GM18498 (cell line): ENCODE results near the gene C1QTNF6.
"Not testable (repeated sequence)": the region's sequence is repeated elsewhere in the genome, so short reads cannot be mapped to it uniquely, and the experiment has no call there.

Experiments used
- ATAC-seq: cut with Tn5 transposase; IDR thresholded peaks from one replicate; pipeline ENCODE4 v1.9.1; 2021; ENCODE audit warnings: mild to moderate bottlenecking, moderate library complexity; ENCODE audit not compliant: unreplicated experiment

C1QTNF6 gene

GRCh38 chr22:37208401-37209139 lies 20.5 kb upstream of the C1QTNF6 start:
- ATAC-seq: no peak

DNA sequence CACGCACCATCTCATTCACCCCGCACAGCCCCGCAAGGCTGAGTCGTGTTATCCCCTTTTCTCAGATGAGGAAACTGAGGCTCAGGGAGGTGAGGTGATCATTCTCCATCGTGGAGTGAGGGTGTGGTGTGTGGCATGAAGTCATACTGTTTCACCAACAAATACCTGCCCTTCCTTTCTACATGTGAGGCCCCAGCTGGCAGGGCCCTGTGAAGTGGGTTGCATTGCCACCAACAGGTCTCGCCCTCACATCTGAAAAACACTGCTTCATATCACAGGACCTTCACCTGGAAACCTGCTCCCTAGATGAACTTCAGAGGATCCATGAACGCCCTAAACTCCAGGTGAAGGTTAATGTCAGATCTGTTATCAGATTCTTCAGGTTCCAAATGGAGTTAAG lies 19.9 kb upstream of the C1QTNF6 start:
- ATAC-seq: no peak

GRCh38 chr22:37206841-37207821 lies 19.1 kb upstream of the C1QTNF6 start:
- ATAC-seq: no peak

DNA sequence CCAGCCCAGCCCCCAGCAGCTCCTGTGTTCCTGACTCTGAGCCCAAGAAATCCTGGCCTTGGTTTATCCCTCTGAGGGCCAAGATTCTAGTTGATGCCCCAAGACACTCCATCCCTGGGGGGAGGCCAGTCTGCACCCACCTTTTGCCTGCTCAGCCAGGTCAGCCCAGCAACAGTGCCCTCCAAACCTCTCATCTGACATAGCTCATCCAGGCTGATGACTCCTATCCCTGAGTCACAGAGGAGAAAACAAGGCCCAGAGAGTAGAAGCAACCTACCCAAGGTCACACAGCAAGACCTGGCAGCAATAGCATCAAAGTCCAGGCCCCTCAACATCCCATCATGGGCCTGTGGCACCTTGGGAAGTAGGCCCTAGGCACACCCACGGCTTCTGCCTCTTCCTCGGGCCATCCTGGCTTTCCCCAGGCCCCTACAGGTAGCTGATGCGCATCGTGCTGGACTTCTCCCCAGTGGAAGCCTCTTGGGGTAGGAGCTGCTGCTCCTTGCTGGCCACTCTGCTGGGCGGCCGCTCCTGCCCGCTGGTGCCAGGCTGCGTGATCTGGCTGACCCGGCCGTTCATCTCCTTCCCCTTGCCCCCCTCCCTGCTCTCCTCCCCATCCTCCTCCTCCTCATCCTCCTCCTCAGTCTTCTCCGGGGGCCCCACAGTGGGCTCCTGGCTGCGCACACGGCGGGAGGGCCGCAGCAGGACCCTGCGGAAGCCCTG lies 18.2 kb upstream of the C1QTNF6 start:
- no peak for ATAC-seq

DNA sequence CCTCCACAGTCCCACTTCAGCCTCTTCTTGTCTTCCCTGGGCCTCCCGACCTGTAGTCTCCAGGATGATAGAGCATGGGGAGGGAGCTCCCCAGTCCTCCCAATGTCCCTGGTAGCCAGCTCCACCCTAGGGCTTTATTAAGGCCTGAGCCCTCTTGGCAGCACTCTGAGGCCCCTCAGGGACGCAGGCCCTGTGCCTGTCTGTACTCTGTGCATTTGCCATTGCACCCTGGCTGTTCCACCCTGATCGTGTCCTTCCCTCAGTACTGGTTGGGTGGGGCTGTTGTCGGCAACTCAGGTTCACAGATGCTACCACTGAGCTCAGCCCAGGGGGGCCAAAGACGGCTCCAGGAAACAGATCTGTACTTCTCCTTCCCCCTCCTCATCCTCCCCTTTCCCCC lies 17.0 kb upstream of the C1QTNF6 start:
- ATAC-seq: no peak

DNA sequence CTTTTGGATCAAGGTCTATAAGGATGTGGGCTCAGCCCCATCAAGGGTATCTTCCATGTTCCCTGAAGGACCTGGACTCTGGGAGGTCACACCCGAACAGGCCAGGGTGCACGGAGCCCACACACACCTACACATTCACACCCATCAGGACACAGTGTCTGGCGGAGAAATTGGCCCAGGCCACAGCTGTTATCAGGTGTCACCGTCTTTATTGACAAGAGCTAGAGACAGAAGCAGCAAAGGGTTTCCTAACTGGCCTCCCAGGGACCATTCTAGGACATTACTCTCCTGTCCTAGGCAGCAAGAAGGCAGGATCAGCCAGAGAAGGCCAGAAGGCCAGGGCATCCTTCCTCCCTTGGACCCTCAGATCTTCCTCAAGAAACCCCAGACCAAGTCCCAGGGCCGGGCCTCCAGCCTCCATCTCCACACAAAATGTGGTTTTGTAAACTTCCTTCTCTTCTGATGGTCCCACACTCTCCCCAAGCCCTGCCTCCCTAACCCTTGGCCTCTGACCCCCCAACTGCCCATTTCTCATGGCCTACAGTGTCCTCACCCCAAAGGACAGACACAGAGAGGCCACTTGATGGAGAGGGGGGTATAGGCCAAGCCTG lies 16.1 kb upstream of the C1QTNF6 start:
- no peak for ATAC-seq

DNA sequence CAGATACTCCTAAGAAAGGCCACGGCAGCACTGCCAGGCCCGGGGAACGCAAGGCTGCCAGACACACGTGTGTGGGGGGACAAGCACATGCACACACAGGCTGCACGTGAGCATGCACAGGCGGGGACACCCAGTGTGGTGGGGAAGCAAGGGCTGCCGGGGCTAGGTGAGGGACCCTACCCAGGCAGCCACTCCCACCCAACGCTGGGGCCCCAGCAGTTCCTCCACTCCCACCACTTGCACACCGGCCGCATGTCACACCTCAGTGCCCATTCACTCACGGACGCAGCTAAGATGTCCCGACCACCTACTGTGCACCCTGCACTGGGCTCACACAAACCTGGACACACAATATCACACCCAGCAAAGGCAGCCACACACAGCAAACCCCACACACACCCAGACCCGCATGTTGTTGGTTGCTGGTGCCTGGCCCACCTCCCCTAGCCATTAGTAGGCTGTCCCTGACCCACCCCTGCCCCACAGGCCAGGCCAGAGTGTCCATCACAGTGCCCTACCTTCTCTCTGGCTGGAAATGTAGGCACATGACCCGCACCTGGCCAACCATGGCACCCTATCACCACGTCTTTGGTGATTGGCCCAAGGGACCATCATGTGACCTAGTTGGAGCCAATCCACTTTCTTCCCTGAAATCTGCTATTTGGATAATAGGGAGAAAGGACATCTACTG lies 15.5 kb upstream of the C1QTNF6 start:
- no peak for ATAC-seq

DNA sequence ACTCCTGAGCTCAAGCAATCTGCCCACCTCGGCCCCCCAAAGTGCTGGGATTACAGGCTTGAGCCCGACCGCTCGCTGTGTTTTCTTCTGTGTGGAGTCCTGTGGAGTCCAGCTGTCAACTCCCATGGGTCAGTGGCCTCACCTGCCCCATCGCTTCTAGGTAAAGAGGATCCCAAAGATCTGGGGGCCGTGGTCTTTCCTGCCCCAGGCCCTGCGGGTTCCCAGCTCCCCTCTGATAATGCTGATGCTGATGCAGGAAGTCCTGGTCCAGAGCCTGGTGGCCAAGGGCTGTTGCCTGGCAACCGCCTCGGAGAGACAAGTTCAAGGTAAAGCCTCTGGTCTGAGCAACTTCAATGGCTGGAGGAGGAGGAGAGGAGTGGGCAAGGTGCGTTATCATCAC lies 14.7 kb upstream of the C1QTNF6 start:
- ATAC-seq: no peak

- no peak for ATAC-seq
Measured at GRCh38 chr22:37202001-37202555, 14.0 kb upstream of the C1QTNF6 start.

DNA sequence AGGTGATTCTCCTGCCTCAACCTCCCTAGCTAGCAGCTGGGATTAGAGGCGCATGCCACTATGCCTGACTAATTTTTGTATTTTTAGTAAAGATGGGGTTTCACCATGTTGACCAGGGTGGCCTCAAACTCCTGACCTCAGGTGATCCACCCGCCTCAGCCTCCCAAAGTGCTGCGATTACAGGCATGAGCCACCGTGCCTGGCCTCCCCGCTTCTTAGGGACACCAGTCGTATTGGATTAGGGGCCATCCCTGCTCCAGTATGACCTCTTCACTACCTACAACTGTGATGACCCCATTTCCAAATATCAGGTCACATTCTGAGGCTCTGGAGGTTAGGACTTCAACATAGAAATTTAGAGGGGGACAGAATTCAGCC lies 13.4 kb upstream of the C1QTNF6 start:
- ATAC-seq: not testable (repeated sequence)

DNA sequence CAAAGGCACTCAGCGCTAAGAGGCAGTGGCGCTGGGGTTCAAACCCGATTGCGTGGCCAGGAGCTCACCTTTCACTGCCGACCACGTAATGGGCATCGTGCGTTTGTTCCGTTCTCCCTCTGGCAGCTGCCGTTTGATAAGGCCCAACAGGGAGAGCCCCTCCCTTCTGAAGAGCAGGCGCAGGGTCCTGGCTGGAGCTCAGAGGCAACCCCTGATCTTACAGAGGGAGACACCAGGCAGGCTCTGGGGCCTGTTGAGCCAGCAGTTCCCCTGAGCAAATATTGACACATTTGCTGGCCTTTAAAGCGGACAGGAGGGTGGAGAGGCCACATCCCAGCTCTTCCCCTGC lies 11.7 kb upstream of the C1QTNF6 start:
- ATAC-seq: no peak

- ATAC-seq: peak; percentile 91
Measured at GRCh38 chr22:37199103-37199759, 11.2 kb upstream of the C1QTNF6 start.

GRCh38 chr22:37198258-37199102 lies 10.4 kb upstream of the C1QTNF6 start:
- peak; percentile 28 for ATAC-seq

DNA sequence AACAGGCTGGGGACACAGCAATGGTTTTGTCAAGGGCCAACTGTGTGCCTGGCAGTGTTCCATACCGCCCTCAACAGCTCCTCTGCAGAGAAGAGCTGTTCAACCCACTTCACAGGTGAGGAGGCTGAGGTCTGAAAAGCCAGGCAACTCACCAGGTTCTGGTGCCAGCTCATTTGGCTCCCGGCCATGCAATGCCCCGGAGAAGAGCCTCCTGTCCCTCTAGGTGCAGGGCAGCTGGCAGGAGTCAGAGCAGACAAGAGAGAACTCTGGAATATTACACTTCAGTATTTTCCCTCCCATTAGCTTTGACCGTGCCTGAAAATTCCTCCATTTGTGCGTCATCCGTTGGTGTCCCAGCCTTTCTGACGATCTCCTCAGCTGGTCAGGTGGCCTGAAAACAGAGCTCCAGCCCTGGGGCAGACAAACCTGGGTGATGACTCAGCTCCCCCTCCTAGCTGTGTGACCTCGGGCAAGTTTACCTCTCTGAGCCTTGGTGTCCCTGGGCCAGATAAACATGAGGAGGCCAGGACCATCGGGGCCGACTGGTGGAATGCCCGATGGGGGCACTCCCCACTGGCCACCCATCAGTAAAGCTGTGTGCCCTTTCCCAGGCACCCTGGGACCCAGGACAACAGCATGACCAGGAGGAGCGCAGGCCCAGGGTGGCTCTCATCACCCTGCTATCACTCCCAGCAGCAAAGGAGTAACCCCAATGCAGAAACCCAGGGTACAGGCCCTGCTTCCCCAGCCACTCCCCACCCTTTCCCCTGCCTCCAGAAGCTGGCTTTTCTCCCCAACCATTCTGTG lies 9.6 kb upstream of the C1QTNF6 start:
- ATAC-seq: no peak

- no peak for ATAC-seq
Measured at GRCh38 chr22:37196539-37197450, 8.7 kb upstream of the C1QTNF6 start.

GRCh38 chr22:37195921-37196320 lies 7.9 kb upstream of the C1QTNF6 start:
- ATAC-seq: no peak

DNA sequence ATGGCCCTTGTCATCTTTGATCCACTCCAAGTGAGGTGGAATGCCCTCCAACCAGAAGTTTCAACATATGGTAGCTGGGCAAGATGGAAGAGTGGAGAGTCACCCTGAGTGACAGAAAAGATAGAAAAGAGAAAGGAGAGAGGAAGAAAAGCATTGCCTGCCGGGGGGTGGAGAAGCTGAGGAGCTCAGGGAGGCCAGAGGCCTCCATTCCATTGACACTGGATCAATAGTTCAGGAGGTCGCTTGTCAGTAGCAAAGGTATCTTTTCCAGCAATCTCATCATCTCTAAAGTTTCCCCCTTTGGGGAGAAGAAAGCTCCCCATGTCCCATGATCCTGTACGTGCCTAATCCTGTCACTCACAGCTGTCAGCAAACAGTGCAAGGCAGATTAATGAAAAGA lies 6.7 kb upstream of the C1QTNF6 start:
- no peak for ATAC-seq
